Measurements from ENCODE around the gene TTLL11. TPM values are rescaled to one million over a fixed set of nuclear protein-coding genes. Genes with fewer than 3 reads are reported as not detected.

The TTLL11 gene
- total and polyA plus RNA-seq, 2 of the 8 experiments (the other 6 are each of a cell fraction or from before 2014, with no cell fraction given), result 0.56 to 0.80 TPM

DNA sequence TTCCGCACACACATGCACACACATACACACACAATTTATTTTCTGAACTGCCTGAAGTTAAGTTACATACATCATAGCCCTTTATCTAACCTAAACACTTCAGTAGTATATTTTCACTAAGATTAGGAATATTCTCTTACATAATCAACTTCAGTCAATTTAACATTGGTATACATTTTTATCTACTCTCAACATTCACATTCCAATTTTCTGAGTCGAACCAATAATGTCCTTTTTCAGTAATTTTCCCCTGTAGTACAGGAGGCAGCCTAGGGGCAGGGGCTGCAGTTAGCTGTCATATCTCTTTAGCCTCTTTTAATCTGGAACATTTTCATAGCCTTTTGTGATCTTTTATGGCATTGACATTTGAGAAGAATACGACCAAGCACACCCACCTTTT is 291.5 kb downstream of the TTLL11 start:
- Histone ChIP-seq H2BK12ac (ENCODE audit: low read depth, low read length) (no peak overlapping the region), H3K56ac (replicated peaks; ENCODE audit: insufficient read length, low read depth, low read length) (no peak overlapping the region), H3K4me2 (ENCODE audit: insufficient read depth in 1 of 2, low read depth in 2 of 2, low read length in 2 of 2) (no peak overlapping the region), H3K4me1 (replicated peaks in 1 of 4; ENCODE audit: control insufficient read depth in 3 of 4, insufficient read depth in 4 of 4, low read length in 3 of 4) (peaks cover 0 to 5% (median 1%) of the 10 kb centered on the region in 4 experiments; a peak in 1 of 7 replicates), H3K9ac (replicated peaks in 1 of 4; ENCODE audit: extremely low read depth in 1 of 4, low read depth in 3 of 4, low read length in 3 of 4) (no peak overlapping the region), H2AK5ac (ENCODE audit: low read depth, low read length) (no peak overlapping the region), H3K9me3 (ENCODE audit: insufficient read depth in 2 of 2, low read depth in 1 of 2, low read length in 1 of 2) (0 out of 4 replicates have a peak, but pooled peaks cover 0 to 2% of the 10 kb centered on the region in 2 experiments), H3K4ac (replicated peaks; ENCODE audit: insufficient read length, low read depth, low read length) (no peak overlapping the region), H3K27ac (ENCODE audit: low read depth, low read length) (no peak overlapping the region), H4K20me1 (replicated peaks in 1 of 2; ENCODE audit: control insufficient read depth in 1 of 2, insufficient read depth in 2 of 2, low read length in 2 of 2) (no peaks in the 10 kb centered on the region), H4K8ac (ENCODE audit: extremely low read depth, insufficient read depth, low read length) (no peak overlapping the region), H3K79me2 (ENCODE audit: control insufficient read depth in 1 of 2, insufficient read depth in 2 of 2, low read length in 2 of 2) (no peaks in the 10 kb centered on the region), H2BK20ac (ENCODE audit: low read length) (no peak overlapping the region), H3K23ac (ENCODE audit: insufficient read length) (no peak overlapping the region), H3K14ac (ENCODE audit: insufficient read length) (no peak overlapping the region), H3K79me1 (ENCODE audit: low read depth, low read length) (no peaks in the 10 kb centered on the region), H3K4me3 (ENCODE audit: extremely low read depth in 1 of 4, insufficient read depth in 2 of 4, low read depth in 3 of 4, low read length in 4 of 4) (no peak overlapping the region), H2BK5ac (ENCODE audit: low read depth, low read length) (no peak overlapping the region), H3K27me3 (replicated peaks in 1 of 4; ENCODE audit: control insufficient read depth in 3 of 4, extremely low read depth in 1 of 4, insufficient read depth in 3 of 4, low read length in 3 of 4) (no peaks in the 10 kb centered on the region), H3K23me2 (ENCODE audit: low read depth, low read length) (peaks cover 2% of the 10 kb centered on the region; the same call in 1 of the 2 replicates), H4K5ac (ENCODE audit: insufficient read length, low read depth, low read length) (no peak overlapping the region), H2AFZ (ENCODE audit: low read length) (no peak overlapping the region), H3K36me3 (ENCODE audit: control insufficient read depth in 2 of 4, insufficient read depth in 4 of 4, low read length in 3 of 4) (no peaks in the 10 kb centered on the region), H3K18ac (ENCODE audit: extremely low read depth, low read length) (no peak overlapping the region), H4K91ac (replicated peaks; ENCODE audit: insufficient read length, low read length) (no peak overlapping the region), H2BK15ac (ENCODE audit: low read length) (no peak overlapping the region), H2BK120ac (replicated peaks; ENCODE audit: low read depth, low read length) (no peak overlapping the region)
- ChIA-PET POLR2A (ENCODE audit: partially characterized antibody) (no interaction called here), CTCF (ENCODE audit: partially characterized antibody) (interaction anchor here (0.6 to 1.8 kb wide), 2 partner anchors 114 to 223 kb away, joined by 3 to 4 read pairs; no protein-coding TSS in a partner anchor)
- 85% methylated on average over 3 of the region's 3 CpGs; no CpG with 5 or more reads in 1 of the 2 experiments for WGBS, 2 experiments (ENCODE audit: extremely low coverage in 1 of 2, insufficient coverage in 1 of 2, insufficient read length in 1 of 2, insufficient replicate concordance in 2 of 2, low coverage in 1 of 2, low lambda C conversion rate in 2 of 2, missing lambda C conversion rate in 1 of 2)
- FAIRE-seq (no peak), DNase-seq (ENCODE audit: low read depth in 1 of 2, low spot score in 2 of 2) (no peak)
- TF ChIP-seq RFX5 (IDR thresholded peaks at IDR 0.05; ENCODE audit: borderline replicate concordance, low read depth, low read length), result no peak
- TF ChIP-seq POLR2A (IDR thresholded peaks at IDR 0.05; ENCODE audit: control extremely low read depth in 1 of 2, low read depth in 2 of 2, low read length in 2 of 2), result no peak
- TF ChIP-seq BRCA1 (IDR thresholded peaks at IDR 0.05; ENCODE audit: low read depth, low read length), result no peak
- no peak for TF ChIP-seq HDAC6 (IDR thresholded peaks at IDR 0.05; ENCODE audit: low read depth, low read length)
- TF ChIP-seq KDM1A (IDR thresholded peaks at IDR 0.05; ENCODE audit: borderline replicate concordance, low read length), result no peak
- no peak for TF ChIP-seq RXRA (IDR thresholded peaks at IDR 0.05; ENCODE audit: insufficient read depth, low read depth, low read length)
- TF ChIP-seq PHF8 (conservative IDR thresholded peaks at IDR 0.05; ENCODE audit: low read depth, low read length), result no peak
- TF ChIP-seq KDM5A (IDR thresholded peaks at IDR 0.05; ENCODE audit: low read length), result no peak
- TF ChIP-seq CBX5 (IDR thresholded peaks at IDR 0.05; ENCODE audit: low read depth, low read length), result no peak
- no peak for TF ChIP-seq GABPA (IDR thresholded peaks at IDR 0.05; ENCODE audit: borderline replicate concordance, insufficient read depth, low read length)
- no peak for TF ChIP-seq SUZ12 (IDR thresholded peaks at IDR 0.05; ENCODE audit: low read length)
- TF ChIP-seq RAD21 (IDR thresholded peaks at IDR 0.05 in 1 of 2, conservative IDR thresholded peaks at IDR 0.05 in 1 of 2; ENCODE audit: low read depth in 2 of 2, low read length in 2 of 2), result no peak
- TF ChIP-seq, protein P1, sequence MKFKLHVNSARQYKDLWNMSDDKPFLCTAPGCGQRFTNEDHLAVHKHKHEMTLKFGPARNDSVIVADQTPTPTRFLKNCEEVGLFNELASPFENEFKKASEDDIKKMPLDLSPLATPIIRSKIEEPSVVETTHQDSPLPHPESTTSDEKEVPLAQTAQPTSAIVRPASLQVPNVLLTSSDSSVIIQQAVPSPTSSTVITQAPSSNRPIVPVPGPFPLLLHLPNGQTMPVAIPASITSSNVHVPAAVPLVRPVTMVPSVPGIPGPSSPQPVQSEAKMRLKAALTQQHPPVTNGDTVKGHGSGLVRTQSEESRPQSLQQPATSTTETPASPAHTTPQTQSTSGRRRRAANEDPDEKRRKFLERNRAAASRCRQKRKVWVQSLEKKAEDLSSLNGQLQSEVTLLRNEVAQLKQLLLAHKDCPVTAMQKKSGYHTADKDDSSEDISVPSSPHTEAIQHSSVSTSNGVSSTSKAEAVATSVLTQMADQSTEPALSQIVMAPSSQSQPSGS (IDR thresholded peaks at IDR 0.05; ENCODE audit: low read length), result no peak

Data from H1 (cell line).